Heart right ventricle (tissue), 16 donors: ENCODE results near the gene CYTH4. TPM values are rescaled to one million over a fixed set of nuclear protein-coding genes. Genes with fewer than 3 reads are reported as not detected.
A peak's percentile ranks its signal among the peaks of the same experiment; 100 is the strongest.

ENCODE experiments used
- ATAC-seq, 8 donors: fragments of 200-7000 bp; cut with Tn5 transposase; one replicate each; pipeline ENCODE4 v1.9.1; 2020; ENCODE audit warnings: mild to moderate bottlenecking in 8 of 8, moderate library complexity in 8 of 8, moderate number of reproducible peaks in 1 of 8
- DNase-seq, 2 donors: peaks; one replicate each; pipeline ENCODE4 v3.0.0-alpha.2; 2020
- H3K27ac ChIP-seq, 10 donors: fragments of 200-600 bp; sonication (generic) in 2 of 10; one replicate each; pipeline versions ENCODE4 v1.5.0 to v1.8.0; 2020 to 2022; ENCODE audit warnings: mild to moderate bottlenecking in 3 of 10
- H3K27me3 ChIP-seq, 7 donors: fragments of 200-600 bp; one replicate each; pipeline ENCODE4 v1.8.0; 2021 to 2022; ENCODE audit warnings: mild to moderate bottlenecking in 2 of 7
- H3K36me3 ChIP-seq, 9 donors: fragments of 200-600 bp; sonication (generic) in 1 of 9; one replicate each; pipeline versions ENCODE4 v1.5.0 to v1.8.0; 2020 to 2022; ENCODE audit warnings: mild to moderate bottlenecking in 2 of 9
- H3K4me1 ChIP-seq, 9 donors: fragments of 200-600 bp; sonication (generic) in 1 of 9; one replicate each; pipeline versions ENCODE4 v1.5.0 to v1.8.0; 2020 to 2022; ENCODE audit warnings: mild to moderate bottlenecking in 4 of 9
- H3K4me3 ChIP-seq, 10 donors: fragments of 200-600 bp; sonication (generic) in 2 of 10; one replicate each; pipeline versions ENCODE4 v1.5.0 to v1.8.0; 2020 to 2022; ENCODE audit warnings: mild to moderate bottlenecking in 7 of 10, moderate library complexity in 2 of 10
- H3K9me3 ChIP-seq, 11 donors: fragments of 200-600 bp in 10 of 11; sonication (generic) in 2 of 11; one replicate each; pipeline versions ENCODE4 v1.5.0 to v1.8.0; 2013 to 2022; ENCODE audit warnings: mild to moderate bottlenecking in 2 of 11, control low read depth in 1 of 11, moderate library complexity in 1 of 11
- WGBS, 2 donors: extraction: QIAGEN DNeasy Blood & Tissue Kit; methylation state at CpG; one replicate each; pipeline ENCODE4 v1.1.7; 2013; ENCODE audit warnings: inconsistent platforms in 1 of 2; 5-methylcytosine and 5-hydroxymethylcytosine counted together
- intact Hi-C, 10 donors: fragments of 100-400 bp; cut with DNase I; formaldehyde crosslinking; loops; one replicate each; pipeline versions ENCODE4 v1.11.1 to v1.14.2; 2022
- polyA plus RNA-seq, 2 donors: library from polyadenylated mRNA; stranded (reverse); fragments of 200-250 nt; gene quantifications; one replicate each; pipeline ENCODE4 v1.2.3, GENCODE V29; 2013
- total RNA-seq, 10 donors: library from RNA; stranded (reverse); fragmentation: NEBNext Ultra II Directional in 3 of 10; extraction: Animal tissue kit (Norgen Biotek cat#: 25700) in 3 of 10; gene quantifications; one replicate each; pipeline versions ENCODE4 v1.2.1 to v1.2.4, GENCODE V29; 2021 to 2023
- TF ChIP-seq, protein P1 (sequence below), 9 donors: fragments of 200-600 bp; sonication (generic) in 2 of 9; IDR thresholded peaks; one replicate each; pipeline versions ENCODE4 v1.5.0 to v1.8.0; 2021 to 2022; ENCODE audit warnings: antibody characterized with exemption in 9 of 9, mild to moderate bottlenecking in 5 of 9, moderate library complexity in 1 of 9
- donor health status: Arrhythmogenic right ventricular cardiomyopathy.
- donor health status: ischemic (EF 13 %, LVEDD 7.1; RV severe dilation, severe dysfunction).
- donor health status: healthy with polysubstance abuse.
- donor health status: DM: no; HTN: yes; CAD: no.
- donor health status: DM: no; HTN: no; CAD: no.
- donor health status: ischemic (EF 25% LVEDD 6.9; RV normal size, moderate dysfunction).
- donor health status: ischemic (EF 25% LVEDD 5.7; RV mildly dilated, moderate dysfunction).
- donor health status: healthy.
- donor health status: DM: yes; HTN: yes; CAD: no.
- donor health status: Ischemic cardiomyopathy.
- donor health status: ischemic (EF 35%, LVEDD 5.7; RV mildly dilated, moderate dysfunction).
- donor health status: nonischemic (EF 11% LVEDD 7.7; RV severe dilation, severe dysfunction).
- donor health status: DM: yes; HTN: yes; CAD: no.
- donor health status: PGD.
- donor health status: ischemic (EF 29% LVEDD 5.4; RV normal size, mild dysfunction).
- donor health status: nonischemic (EF 23%, LVEDD 6.1; RV moderate dilation, normal function).

CYTH4 gene
- total and polyA plus RNA-seq, 12 donors = 1.8 to 29.3 (median 4.3) TPM

DNA sequence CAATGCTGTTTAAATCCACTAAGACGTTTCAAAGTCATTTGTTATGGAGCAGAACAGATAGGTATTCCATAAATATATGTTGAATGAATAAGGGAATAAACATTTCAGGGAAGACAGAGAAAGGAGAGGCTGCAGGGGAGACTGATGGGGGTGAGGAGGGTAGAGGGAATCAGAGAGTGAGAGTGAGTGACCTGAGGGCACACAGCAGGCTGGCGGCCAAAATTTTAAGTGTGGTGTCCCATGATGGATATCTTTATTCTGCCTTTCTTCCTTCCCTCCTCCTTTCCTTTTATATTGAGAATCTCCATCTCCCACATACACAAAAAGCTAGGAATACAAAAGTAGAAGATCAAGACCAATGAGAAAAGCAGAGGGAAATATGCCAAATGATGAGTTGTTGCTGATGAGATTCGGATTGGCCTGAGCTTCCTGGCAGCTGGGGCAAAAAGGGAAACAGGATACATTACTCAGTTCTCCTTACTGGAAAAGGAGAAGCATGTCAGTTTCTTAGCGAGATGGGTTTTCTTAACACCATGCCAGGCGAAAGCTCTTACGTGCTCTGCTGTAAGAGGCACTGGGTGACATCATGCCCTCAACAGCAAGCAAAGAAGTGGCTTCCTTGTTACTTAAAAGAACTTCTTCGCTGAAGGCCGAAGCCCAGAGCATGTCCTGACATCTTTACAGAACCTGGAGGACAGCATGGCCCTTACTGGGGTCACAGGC is 11.2 kb upstream of the CYTH4 start:
- Histone ChIP-seq H3K4me1 (peaks cover 0 to 89% (median 0%) of the 10 kb centered on the region in 9 donors), H3K27ac (peak overlapping the region in 3 of 10 donors; percentile 15 to 93 (median 39)), H3K27me3 (peaks cover 0 to 72% (median 30%) of the 10 kb centered on the region in 7 donors), H3K9me3 (no peaks in the 10 kb centered on the region), H3K4me3 (no peak overlapping the region), H3K36me3 (no peaks in the 10 kb centered on the region)
- WGBS, 2 donors = 72 to 73% methylated on average over 8 of the region's 8 CpGs
- DNase-seq (no peak), ATAC-seq (peak in 7 of 8 donors; percentile 17 to 54 (median 37))
- intact Hi-C loops = no loop called here
- TF ChIP-seq, protein P1, sequence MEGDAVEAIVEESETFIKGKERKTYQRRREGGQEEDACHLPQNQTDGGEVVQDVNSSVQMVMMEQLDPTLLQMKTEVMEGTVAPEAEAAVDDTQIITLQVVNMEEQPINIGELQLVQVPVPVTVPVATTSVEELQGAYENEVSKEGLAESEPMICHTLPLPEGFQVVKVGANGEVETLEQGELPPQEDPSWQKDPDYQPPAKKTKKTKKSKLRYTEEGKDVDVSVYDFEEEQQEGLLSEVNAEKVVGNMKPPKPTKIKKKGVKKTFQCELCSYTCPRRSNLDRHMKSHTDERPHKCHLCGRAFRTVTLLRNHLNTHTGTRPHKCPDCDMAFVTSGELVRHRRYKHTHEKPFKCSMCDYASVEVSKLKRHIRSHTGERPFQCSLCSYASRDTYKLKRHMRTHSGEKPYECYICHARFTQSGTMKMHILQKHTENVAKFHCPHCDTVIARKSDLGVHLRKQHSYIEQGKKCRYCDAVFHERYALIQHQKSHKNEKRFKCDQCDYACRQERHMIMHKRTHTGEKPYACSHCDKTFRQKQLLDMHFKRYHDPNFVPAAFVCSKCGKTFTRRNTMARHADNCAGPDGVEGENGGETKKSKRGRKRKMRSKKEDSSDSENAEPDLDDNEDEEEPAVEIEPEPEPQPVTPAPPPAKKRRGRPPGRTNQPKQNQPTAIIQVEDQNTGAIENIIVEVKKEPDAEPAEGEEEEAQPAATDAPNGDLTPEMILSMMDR (IDR thresholded peaks at IDR 0.05) = no peak

DNA sequence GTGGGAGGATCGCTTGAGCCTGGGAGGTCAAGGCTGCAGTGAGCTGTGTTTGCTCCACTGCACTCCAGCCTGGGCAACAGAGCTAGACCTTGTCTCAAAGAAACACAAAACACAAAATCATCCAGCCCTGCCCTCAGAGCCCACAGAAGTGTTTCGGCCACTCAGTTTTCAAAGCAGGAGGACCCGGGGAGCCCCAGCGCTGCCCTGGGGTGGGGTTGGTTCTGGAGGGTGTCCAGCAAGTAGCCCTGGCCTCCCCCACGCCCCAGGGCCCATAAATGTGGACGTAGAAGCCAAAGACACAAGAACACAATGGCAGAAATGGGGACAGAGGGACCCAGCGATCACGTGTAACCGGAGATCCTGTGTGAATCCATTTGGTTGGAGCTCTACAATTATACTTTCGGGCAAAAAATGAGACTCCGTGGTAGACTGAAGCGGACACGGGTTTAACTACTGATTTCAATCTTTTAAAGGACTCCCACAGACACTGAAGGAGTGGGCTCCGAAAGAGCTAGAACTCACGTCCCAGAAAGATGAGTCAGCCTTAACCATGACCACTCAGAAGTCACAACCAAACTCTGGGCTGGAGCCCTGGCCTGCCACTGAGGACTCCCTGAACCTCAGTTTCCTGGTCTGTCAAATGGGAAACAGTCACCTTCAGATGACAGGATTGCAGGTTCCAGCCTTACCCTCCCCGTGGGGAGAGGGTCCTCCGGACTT is 9.0 kb upstream of the CYTH4 start:
- Histone ChIP-seq H3K27ac (peak overlapping the region in 1 of 10 donors; percentile 93), H3K4me3 (no peak overlapping the region), H3K36me3 (no peaks in the 10 kb centered on the region), H3K9me3 (no peaks in the 10 kb centered on the region), H3K27me3 (peaks cover 0 to 69% (median 21%) of the 10 kb centered on the region in 7 donors), H3K4me1 (peaks cover 0 to 72% (median 0%) of the 10 kb centered on the region in 9 donors)
- no peak for DNase-seq
- ATAC-seq = no peak
- intact Hi-C loops = no loop called here
- TF ChIP-seq, protein P1 (IDR thresholded peaks at IDR 0.05) = no peak
- 64% methylated on average over 17 of the region's 17 CpGs for WGBS, 2 donors

DNA sequence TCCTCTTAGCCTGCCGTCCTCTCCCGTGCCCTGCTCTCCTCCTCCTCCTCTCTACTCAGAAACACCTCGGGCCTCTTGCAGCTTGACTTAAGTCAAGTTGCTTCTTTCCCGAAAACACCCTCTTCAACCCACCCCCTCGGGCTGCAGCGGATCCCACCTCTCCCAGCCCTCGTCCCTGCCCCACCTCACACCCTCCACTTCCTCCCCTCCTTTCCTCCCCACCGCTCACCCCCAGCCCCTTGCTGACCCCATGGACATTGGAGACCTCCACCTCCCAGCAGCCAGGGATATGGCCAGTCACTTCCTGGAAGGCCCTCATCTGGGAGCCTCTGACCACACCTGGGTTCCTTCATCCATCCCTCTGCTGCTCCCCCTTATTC is 8.5 kb upstream of the CYTH4 start:
- intact Hi-C loops = no loop called here
- peaks cover 0 to 70% (median 27%) of the 10 kb centered on the region in 7 donors for H3K27me3 ChIP-seq
- 71 to 78% methylated on average over 8 of the region's 8 CpGs for WGBS, 2 donors
- peaks cover 0 to 73% (median 0%) of the 10 kb centered on the region in 9 donors for H3K4me1 ChIP-seq
- TF ChIP-seq, protein P1 (IDR thresholded peaks at IDR 0.05) = no peak
- peak overlapping the region in 1 of 10 donors; percentile 93 for H3K27ac ChIP-seq
- H3K9me3 ChIP-seq = no peaks in the 10 kb centered on the region
- no peak overlapping the region for H3K4me3 ChIP-seq
- ATAC-seq = no peak
- no peak for DNase-seq
- H3K36me3 ChIP-seq = no peaks in the 10 kb centered on the region

DNA sequence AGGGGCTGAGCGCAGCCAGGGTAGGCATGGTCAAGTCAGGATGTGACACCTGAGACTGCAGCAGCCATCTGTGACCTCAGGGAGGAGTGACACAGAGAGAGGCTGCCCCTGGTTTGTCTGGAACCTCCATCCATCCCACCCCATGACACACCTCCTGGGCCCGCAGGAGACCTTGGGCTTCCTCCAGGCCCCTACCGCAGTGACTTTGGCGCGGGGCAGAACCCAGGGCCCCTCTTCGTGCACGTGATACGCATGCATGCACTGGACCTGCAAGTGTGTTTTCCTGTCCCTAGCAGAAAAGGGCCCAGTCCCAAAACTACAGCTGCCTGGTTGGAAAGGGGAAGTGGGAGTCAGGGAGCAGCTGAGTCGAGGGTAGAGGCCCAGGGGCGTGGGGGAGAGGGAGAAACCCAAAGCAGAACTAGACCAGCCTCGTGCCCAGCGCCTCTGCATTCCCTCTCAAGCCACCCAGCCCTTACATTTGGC is 7.9 kb upstream of the CYTH4 start:
- Histone ChIP-seq H3K36me3 (no peaks in the 10 kb centered on the region), H3K27ac (peak overlapping the region in 2 of 10 donors; percentile 28 to 93), H3K4me1 (peaks cover 0 to 73% (median 0%) of the 10 kb centered on the region in 9 donors), H3K27me3 (peaks cover 0 to 70% (median 32%) of the 10 kb centered on the region in 7 donors), H3K4me3 (no peak overlapping the region), H3K9me3 (no peaks in the 10 kb centered on the region)
- TF ChIP-seq, protein P1 (IDR thresholded peaks at IDR 0.05) = no peak
- DNase-seq (peak; percentile 48 to 52), ATAC-seq (peak in 7 of 8 donors; percentile 43 to 80 (median 72))
- WGBS, 2 donors = 56 to 60% methylated on average over 12 of the region's 12 CpGs
- intact Hi-C loops = no loop called here
